GM06990 (cell line): ENCODE data around the gene PITPNM2.
A peak's percentile ranks its signal among the peaks of the same experiment; 100 is the strongest.

Source experiments
- DNase-seq: peaks from one replicate; pipeline ENCODE4 v3.0.0-alpha.2; 2011; ENCODE audit not compliant: insufficient read length; ENCODE audit errors: extremely low read depth
- H3K27me3 ChIP-seq: replicated peaks from 2 replicates; pipeline ENCODE4 v1.6.0; 2011; ENCODE audit warnings: low read length; ENCODE audit not compliant: control insufficient read depth, insufficient read depth
- H3K36me3 ChIP-seq: 2 replicates; pipeline ENCODE4 v1.5.1; 2011; ENCODE audit warnings: low read length; ENCODE audit not compliant: control insufficient read depth, insufficient read depth
- H3K4me3 ChIP-seq: replicated peaks from 2 replicates; pipeline ENCODE4 v1.5.1; 2011; ENCODE audit warnings: low read depth, mild to moderate bottlenecking, control low read depth, low read length
- CTCF ChIP-seq: IDR thresholded peaks from 2 replicates; pipeline ENCODE4 v1.5.1; 2011; ENCODE audit warnings: low read length, control low read depth, mild to moderate bottlenecking, inconsistent platforms; ENCODE audit not compliant: insufficient read depth, poor library complexity, severe bottlenecking

PITPNM2 gene

GRCh38 chr12:123171967-123172366, 21.1 kb upstream of the PITPNM2 start:
- Histone ChIP-seq H3K4me3 (no peak overlapping the region), H3K27me3 (no peaks in the 10 kb centered on the region), H3K36me3 (0 out of 2 replicates have a peak, but pooled peaks cover 4% of the 10 kb centered on the region)
- no peak for TF ChIP-seq CTCF
- no peak for DNase-seq

GRCh38 chr12:123167329-123167728, 16.4 kb upstream of the PITPNM2 start:
- H3K4me3 ChIP-seq: no peak overlapping the region
- no peaks in the 10 kb centered on the region for H3K27me3 ChIP-seq
- DNase-seq: no peak
- TF ChIP-seq CTCF: no peak
- peaks cover 3% of the 10 kb centered on the region; the same call in 1 of the 2 replicates for H3K36me3 ChIP-seq

GRCh38 chr12:123165537-123165936, 14.6 kb upstream of the PITPNM2 start:
- Histone ChIP-seq H3K36me3 (peaks cover 3% of the 10 kb centered on the region; the same call in 1 of the 2 replicates), H3K4me3 (no peak overlapping the region), H3K27me3 (no peaks in the 10 kb centered on the region)
- DNase-seq: no peak
- TF ChIP-seq CTCF: no peak

GRCh38 chr12:123164710-123165261, 13.9 kb upstream of the PITPNM2 start:
- TF ChIP-seq CTCF: no peak
- no peaks in the 10 kb centered on the region for H3K27me3 ChIP-seq
- peaks cover 3% of the 10 kb centered on the region; the same call in 1 of the 2 replicates for H3K36me3 ChIP-seq
- no peak overlapping the region for H3K4me3 ChIP-seq
- DNase-seq: no peak

- no peaks in the 10 kb centered on the region for H3K27me3 ChIP-seq
- no peak for TF ChIP-seq CTCF
- DNase-seq: peak; percentile 39
- H3K4me3 ChIP-seq: peak overlapping the region; percentile 29
- peaks cover 3% of the 10 kb centered on the region; the same call in 1 of the 2 replicates for H3K36me3 ChIP-seq
Observed at GRCh38 chr12:123164222-123164621, 13.3 kb upstream of the PITPNM2 start.

- Histone ChIP-seq H3K36me3 (peaks cover 3% of the 10 kb centered on the region; the same call in 1 of the 2 replicates), H3K27me3 (no peaks in the 10 kb centered on the region), H3K4me3 (no peak overlapping the region)
- TF ChIP-seq CTCF: no peak
- no peak for DNase-seq
Observed at GRCh38 chr12:123163227-123163626, 12.3 kb upstream of the PITPNM2 start.
